B cell (primary cell): ENCODE measurements around the gene FRRS1. TPM values are rescaled to one million over a fixed set of nuclear protein-coding genes. Genes with fewer than 3 reads are reported as not detected.

ENCODE experiments used
- ATAC-seq: fragments of 200-7000 bp; cut with Tn5 transposase; one replicate; pipeline ENCODE4 v1.10.0; 2021; ENCODE audit warnings: low read depth, mild to moderate bottlenecking, moderate number of reproducible peaks, moderate library complexity
- CTCF ChIA-PET: fragments of 350-600 bp; sonication (Branson Sonifier 250); formaldehyde crosslinking; loops from one replicate; lab custom pipeline; 2021; ENCODE audit warnings: antibody characterized with exemption, inconsistent platforms; lab: Charles Lee
- POLR2A ChIA-PET: fragments of 350-600 bp; sonication (Branson Sonifier 250); formaldehyde crosslinking; loops from one replicate; lab custom pipeline; 2021; ENCODE audit warnings: antibody characterized with exemption; lab: Charles Lee
- DNase-seq: peaks from one replicate; pipeline ENCODE4 v3.0.0; 2013
- H2AFZ ChIP-seq: 2 replicates; pipeline ENCODE4 v1.6.1; 2012; ENCODE audit warnings: mild to moderate bottlenecking, low read depth, low read length; ENCODE audit not compliant: insufficient read depth, poor library complexity, severe bottlenecking
- H3K27ac ChIP-seq, 2 donors: 1 replicate in 1 of 2; 2 replicates in 1 of 2; pipeline ENCODE4 v1.5.1; 2012 to 2013; ENCODE audit warnings: low read length in 2 of 2, mild to moderate bottlenecking in 2 of 2, moderate library complexity in 1 of 2
- H3K27me3 ChIP-seq, 4 experiments: fragments of 200-600 bp in 1 of 4; sonication (generic) in 1 of 4; replicated peaks in 1 of 4; 1 replicate in 2 of 4; 2 replicates in 2 of 4; pipeline versions ENCODE4 v1.6.1 to v1.7.0; 2013 to 2016; ENCODE audit warnings: low read length in 3 of 4, mild to moderate bottlenecking in 2 of 4, mixed read lengths in 1 of 4, moderate library complexity in 1 of 4; ENCODE audit not compliant: insufficient read depth in 4 of 4, control insufficient read depth in 3 of 4; ENCODE audit errors: control extremely low read depth in 1 of 4
- H3K36me3 ChIP-seq, 2 experiments: replicated peaks in 1 of 2; 1 replicate in 1 of 2; 2 replicates in 1 of 2; pipeline versions ENCODE4 v1.6.1 to v1.7.1; 2013; ENCODE audit warnings: low read length in 1 of 2; ENCODE audit not compliant: insufficient read depth in 2 of 2, control insufficient read depth in 1 of 2; ENCODE audit errors: control extremely low read depth in 1 of 2, extremely low read depth in 1 of 2
- H3K4me1 ChIP-seq, 2 donors: fragments of 200-600 bp in 1 of 2; sonication (generic) in 1 of 2; 1 replicate in 1 of 2; 2 replicates in 1 of 2; pipeline versions ENCODE4 v1.5.1 to v1.6.1; 2013 to 2017; ENCODE audit warnings: low read length in 2 of 2; ENCODE audit not compliant: control insufficient read depth in 2 of 2, insufficient read depth in 2 of 2
- H3K4me2 ChIP-seq: replicated peaks from 2 replicates; pipeline ENCODE3; 2012; ENCODE audit warnings: mild to moderate bottlenecking, low read depth, low read length; ENCODE audit not compliant: poor library complexity, severe bottlenecking
- H3K4me3 ChIP-seq, 5 experiments: fragments of 200-600 bp in 1 of 5; sonication (generic) in 1 of 5; 1 replicate in 3 of 5; 2 replicates in 2 of 5; pipeline versions ENCODE4 v1.5.1 to v1.7.0; 2011 to 2016; ENCODE audit warnings: low read length in 4 of 5, mild to moderate bottlenecking in 4 of 5, low read depth in 2 of 5, control low read depth in 1 of 5, moderate library complexity in 1 of 5; ENCODE audit not compliant: insufficient read depth in 1 of 5; ENCODE audit errors: control extremely low read depth in 1 of 5, extremely low read depth in 1 of 5
- H3K79me2 ChIP-seq: fragments of 200-600 bp; sonication (generic); one replicate; pipeline ENCODE4 v1.6.0; 2016; ENCODE audit warnings: low read length; ENCODE audit not compliant: control insufficient read depth, insufficient read depth
- H3K9ac ChIP-seq: fragments of 200-600 bp; sonication (generic); 2 replicates; pipeline ENCODE4 v1.6.1; 2017; ENCODE audit warnings: mild to moderate bottlenecking, low read length, moderate library complexity
- H3K9me3 ChIP-seq, 3 donors: one replicate each; pipeline versions ENCODE4 v1.6.1 to v1.7.1; 2013; ENCODE audit warnings: low read length in 2 of 3; ENCODE audit not compliant: control insufficient read depth in 2 of 3, insufficient read depth in 1 of 3; ENCODE audit errors: control extremely low read depth in 1 of 3
- H4K20me1 ChIP-seq: 2 replicates; pipeline ENCODE4 v1.6.0; 2012; ENCODE audit warnings: mild to moderate bottlenecking, low read length; ENCODE audit not compliant: insufficient read depth, control insufficient read depth, poor library complexity, severe bottlenecking
- H3K27ac Mint-ChIP-seq: one replicate; pipeline ENCODE4 v1.8.0; 2021; ENCODE audit warnings: mixed read lengths
- H3K27me3 Mint-ChIP-seq: one replicate; pipeline ENCODE4 v1.8.0; 2021; ENCODE audit warnings: mixed read lengths
- H3K4me1 Mint-ChIP-seq: one replicate; pipeline ENCODE4 v1.8.0; 2021; ENCODE audit warnings: mixed read lengths
- H3K4me3 Mint-ChIP-seq: one replicate; pipeline ENCODE4 v1.8.0; 2021; ENCODE audit warnings: mixed read lengths
- H3K9me3 Mint-ChIP-seq: one replicate; pipeline ENCODE4 v1.8.0; 2022; ENCODE audit warnings: mixed read lengths; ENCODE audit not compliant: insufficient read depth
- CTCF ChIP-seq: fragments of 200-600 bp; IDR thresholded peaks from one replicate; pipeline ENCODE4 v1.8.0; 2022; ENCODE audit warnings: antibody characterized with exemption, mild to moderate bottlenecking
- EZH2 ChIP-seq: IDR thresholded peaks from 2 replicates; pipeline ENCODE4 v1.6.1; 2012; ENCODE audit warnings: borderline replicate concordance, low read depth, mild to moderate bottlenecking, moderate library complexity, low read length; ENCODE audit not compliant: insufficient read depth, poor library complexity, severe bottlenecking
- WGBS: methylation state at CpG from one replicate; pipeline ENCODE4 v1.1.5; 2013; ENCODE audit warnings: missing lambda C conversion rate; ENCODE audit not compliant: insufficient coverage; 5-methylcytosine and 5-hydroxymethylcytosine counted together
- intact Hi-C: fragments of 100-400 bp; cut with micrococcal nuclease; formaldehyde crosslinking; loops from one replicate; pipeline ENCODE4 v1.10.0; 2022
- polyA plus RNA-seq: library from polyadenylated mRNA; depleted of rRNA; stranded (reverse); fragments of >200 nt; gene quantifications from 2 replicates; pipeline ENCODE4 v1.2.3, GENCODE V29; 2012
- total RNA-seq, 2 donors: library from RNA; stranded (reverse); fragments of 120-200 nt in 1 of 2; gene quantifications; 1 replicate in 1 of 2; 2 replicates in 1 of 2; pipeline versions ENCODE4 v1.2.3 to v1.2.4, GENCODE V29; 2013 to 2022

The FRRS1 gene
- total and polyA plus RNA-seq, 2 donors (not counting 1 experiment from before 2014, with no cell fraction given): 0.73 to 0.96 TPM

DNA sequence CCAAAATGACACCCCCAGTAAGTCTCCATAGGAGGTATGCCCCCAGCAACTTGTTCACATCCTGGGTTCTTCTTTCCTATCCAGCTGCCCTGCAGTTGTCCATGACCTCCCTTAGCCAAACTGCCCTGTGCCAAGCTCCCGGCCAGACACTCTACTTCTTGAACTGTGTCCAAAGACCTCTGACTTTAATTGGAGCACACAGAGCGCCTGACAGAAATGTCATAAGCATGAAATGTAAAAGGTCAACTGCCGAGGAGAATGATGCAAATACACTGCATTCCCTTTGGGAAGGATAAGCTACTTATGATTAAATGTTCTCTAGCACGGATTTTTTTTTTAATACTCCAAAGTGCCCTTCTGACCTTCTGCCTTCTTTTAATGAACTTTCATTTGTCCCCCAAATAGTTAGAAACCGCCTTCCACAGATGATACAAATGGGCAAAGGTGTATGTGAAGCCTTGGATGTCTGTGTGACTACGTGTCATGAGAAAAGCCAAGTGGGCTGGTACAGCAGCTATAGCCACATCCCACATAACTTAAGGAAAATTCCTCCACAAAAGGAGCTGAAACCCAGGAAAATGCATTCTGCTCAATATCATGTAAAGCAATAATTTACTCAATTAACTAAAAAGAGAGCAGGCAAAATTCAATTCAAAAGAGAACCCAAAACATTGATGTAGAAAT is 93.8 kb downstream of the FRRS1 start:
- Mint-ChIP-seq H3K4me1 (no peaks in the 10 kb centered on the region), H3K27me3 (peaks cover 27% of the 10 kb centered on the region), H3K9me3 (no peaks in the 10 kb centered on the region), H3K27ac (no peak overlapping the region), H3K4me3 (no peak overlapping the region)
- ChIA-PET CTCF (interaction anchor here (2.4 kb wide), 1 partner anchor 12 kb away, joined by 7 read pairs; no protein-coding TSS in a partner anchor), POLR2A (no interaction called here)
- H2AFZ ChIP-seq: no peak overlapping the region
- H4K20me1 ChIP-seq: no peaks in the 10 kb centered on the region
- H3K4me1 ChIP-seq: no peaks in the 10 kb centered on the region
- 100% methylated on average over 2 of the region's 6 CpGs for WGBS
- ATAC-seq (no peak), DNase-seq (no peak)
- H3K9ac ChIP-seq: no peak overlapping the region
- no peak overlapping the region for H3K4me3 ChIP-seq
- intact Hi-C loops: no loop called here
- no peak overlapping the region for H3K4me2 ChIP-seq
- H3K9me3 ChIP-seq: peaks cover 0 to 1% (median 0%) of the 10 kb centered on the region in 3 donors
- H3K79me2 ChIP-seq: no peaks in the 10 kb centered on the region
- no peak for TF ChIP-seq EZH2
- H3K27ac ChIP-seq: no peak overlapping the region
- H3K27me3 ChIP-seq: peaks cover 0 to 7% (median 3%) of the 10 kb centered on the region in 4 experiments
- no peaks in the 10 kb centered on the region for H3K36me3 ChIP-seq

DNA sequence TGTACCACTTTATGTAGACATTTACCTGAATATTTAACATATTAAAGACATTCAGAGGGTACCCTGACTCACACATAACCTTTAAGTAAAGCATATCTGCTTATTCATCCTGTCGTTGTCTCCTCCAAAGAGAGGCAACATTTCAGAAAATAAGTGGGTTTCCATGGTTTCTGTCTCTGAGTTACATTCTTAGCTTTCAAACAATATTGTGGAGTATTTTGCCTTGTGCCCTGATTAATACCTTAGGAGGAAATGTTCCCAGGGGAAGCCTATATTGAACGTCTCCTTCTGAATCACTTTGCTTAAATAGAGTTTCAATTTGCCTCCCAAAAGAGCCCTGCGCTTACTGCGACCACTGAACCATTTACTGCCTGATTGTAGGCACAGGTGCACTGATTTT is 94.4 kb downstream of the FRRS1 start:
- Mint-ChIP-seq H3K4me3 (no peak overlapping the region), H3K4me1 (no peaks in the 10 kb centered on the region), H3K9me3 (no peaks in the 10 kb centered on the region), H3K27ac (no peak overlapping the region), H3K27me3 (peaks cover 27% of the 10 kb centered on the region)
- 48% methylated on average over 3 of the region's 4 CpGs for WGBS
- ATAC-seq (no peak), DNase-seq (no peak)
- CTCF ChIA-PET: interaction anchor here (2.4 kb wide), 1 partner anchor 13 kb away, joined by 7 read pairs; no protein-coding TSS in a partner anchor
- H3K27me3 ChIP-seq: peaks cover 0 to 7% (median 1%) of the 10 kb centered on the region in 4 experiments
- H3K9me3 ChIP-seq: peaks cover 0 to 1% (median 0%) of the 10 kb centered on the region in 3 donors
- intact Hi-C loops: no loop called here
- H3K79me2 ChIP-seq: no peaks in the 10 kb centered on the region
- no peak overlapping the region for H3K4me3 ChIP-seq
- no peak overlapping the region for H2AFZ ChIP-seq
- H3K4me2 ChIP-seq: no peak overlapping the region
- POLR2A ChIA-PET: no interaction called here
- H4K20me1 ChIP-seq: no peaks in the 10 kb centered on the region
- H3K36me3 ChIP-seq: no peaks in the 10 kb centered on the region
- H3K27ac ChIP-seq: no peak overlapping the region
- no peaks in the 10 kb centered on the region for H3K4me1 ChIP-seq
- no peak overlapping the region for H3K9ac ChIP-seq
- TF ChIP-seq EZH2: no peak
- TF ChIP-seq CTCF: no peak
